Esophagus (tissue), 2 donors: Measurements from ENCODE around the gene ZNF28. TPM values are rescaled to one million over a fixed set of nuclear protein-coding genes. Genes with fewer than 3 reads are reported as not detected.
"Not testable (repeated sequence)": the region's sequence is repeated elsewhere in the genome, so short reads cannot be mapped to it uniquely, and the experiment has no call there.

Source experiments
- H3K27ac ChIP-seq, 2 donors: one replicate each; pipeline ENCODE4 v1.5.1; 2013; ENCODE audit warnings: low read depth in 2 of 2, mild to moderate bottlenecking in 2 of 2, inconsistent platforms in 1 of 2, low read length in 1 of 2, moderate library complexity in 1 of 2
- H3K27me3 ChIP-seq, 2 donors: one replicate each; pipeline ENCODE4 v1.6.1; 2013; ENCODE audit warnings: low read length in 2 of 2, control low read depth in 1 of 2, mild to moderate bottlenecking in 1 of 2; ENCODE audit not compliant: insufficient read depth in 2 of 2, control insufficient read depth in 1 of 2
- H3K36me3 ChIP-seq, 2 donors: one replicate each; pipeline ENCODE4 v1.6.1; 2013; ENCODE audit warnings: low read length in 1 of 2; ENCODE audit not compliant: control insufficient read depth in 2 of 2, insufficient read depth in 2 of 2
- H3K4me1 ChIP-seq, 2 donors: one replicate each; pipeline ENCODE4 v1.6.1; 2013; ENCODE audit warnings: low read length in 1 of 2; ENCODE audit not compliant: control insufficient read depth in 2 of 2, insufficient read depth in 2 of 2
- H3K4me3 ChIP-seq, 2 donors: one replicate each; pipeline ENCODE4 v1.5.1; 2013; ENCODE audit warnings: low read length in 2 of 2, mild to moderate bottlenecking in 2 of 2, low read depth in 1 of 2, moderate library complexity in 1 of 2
- H3K9me3 ChIP-seq, 2 donors: one replicate each; pipeline ENCODE4 v1.6.1; 2013; ENCODE audit warnings: mild to moderate bottlenecking in 2 of 2, low read depth in 1 of 2, low read length in 1 of 2, moderate library complexity in 1 of 2; ENCODE audit not compliant: control insufficient read depth in 2 of 2, insufficient read depth in 1 of 2
- WGBS, 2 donors: extraction: QIAGEN DNeasy Blood & Tissue Kit; methylation state at CpG; one replicate each; pipeline ENCODE4 v1.1.7; 2013; 5-methylcytosine and 5-hydroxymethylcytosine counted together
- polyA plus RNA-seq, 2 donors: library from polyadenylated mRNA; stranded (reverse); fragments of 200-250 nt; gene quantifications; one replicate each; pipeline ENCODE4 v1.2.3, GENCODE V29; 2013
- donor health status: healthy with polysubstance abuse.
- donor health status: Bipolar disorder and iron deficiency.

The ZNF28 gene
- polyA plus RNA-seq, 2 donors: 2.3 to 2.6 TPM

DNA sequence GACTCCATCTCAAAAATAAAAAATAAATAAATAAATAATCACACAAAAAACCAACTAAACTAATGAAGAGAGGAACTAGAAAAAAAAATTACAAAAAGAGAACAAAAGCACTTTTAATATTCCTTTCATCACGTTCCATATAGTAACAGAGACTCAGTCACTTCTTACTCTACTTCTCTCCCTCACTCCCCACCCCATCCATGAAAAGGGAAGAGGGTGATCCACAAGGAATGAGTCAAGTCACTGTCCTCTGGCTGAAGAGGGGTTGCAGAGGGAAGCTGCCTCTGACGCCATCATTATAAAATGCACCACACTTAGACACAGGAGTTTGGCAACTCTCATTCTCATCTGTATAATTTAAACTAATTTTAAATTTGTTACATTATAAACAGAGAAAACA, 38.6 kb downstream of the ZNF28 start:
- not testable (repeated sequence) for H3K27ac ChIP-seq, H3K4me1 ChIP-seq, H3K4me3 ChIP-seq, H3K36me3 ChIP-seq, H3K27me3 ChIP-seq
- WGBS, 2 donors: 87 to 88% methylated on average over 2 of the region's 2 CpGs
- H3K9me3 ChIP-seq: peaks cover 0 to 12% of the 10 kb centered on the region in 2 donors

- no peak overlapping the region for H3K4me3 ChIP-seq
- H3K9me3 ChIP-seq: peaks cover 2 to 20% of the 10 kb centered on the region in 2 donors
- peaks cover 0 to 18% of the 10 kb centered on the region in 2 donors for H3K36me3 ChIP-seq
- no peak overlapping the region for H3K27ac ChIP-seq
- H3K27me3 ChIP-seq: no peaks in the 10 kb centered on the region
- no peaks in the 10 kb centered on the region for H3K4me1 ChIP-seq
- 60 to 80% methylated on average over 3 of the region's 3 CpGs for WGBS, 2 donors
Measured at GRCh38 chr19:52778811-52779210, 42.6 kb downstream of the ZNF28 start.

DNA sequence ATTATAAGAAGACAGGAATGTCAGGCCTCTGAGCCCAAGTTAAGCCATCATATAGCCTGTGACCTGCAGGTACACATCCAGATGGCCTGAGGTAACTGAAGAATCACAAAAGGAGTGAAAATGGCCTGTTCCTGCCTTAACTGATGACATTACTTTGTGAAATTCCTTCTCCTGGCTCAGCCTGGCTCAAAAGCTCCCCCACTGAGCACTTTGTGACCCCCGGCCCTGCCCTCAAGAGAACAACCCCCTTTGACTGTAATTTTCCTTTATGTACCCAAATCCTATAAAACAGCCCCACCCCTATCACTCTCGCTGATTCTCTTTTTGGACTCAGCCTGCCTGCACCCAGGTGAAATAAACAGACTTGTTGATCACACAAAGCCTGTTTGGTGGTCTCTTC, 65.0 kb downstream of the ZNF28 start:
- not testable (repeated sequence) for H3K27me3 ChIP-seq, H3K4me1 ChIP-seq, H3K4me3 ChIP-seq, H3K36me3 ChIP-seq, H3K27ac ChIP-seq, H3K9me3 ChIP-seq
- 75 to 76% methylated on average over 2 of the region's 2 CpGs for WGBS, 2 donors

GRCh38 chr19:52749780-52750179, 71.7 kb downstream of the ZNF28 start:
- Histone ChIP-seq H3K4me1 (no peaks in the 10 kb centered on the region), H3K27ac (no peak overlapping the region), H3K36me3 (no peaks in the 10 kb centered on the region), H3K9me3 (peaks cover 0 to under 1% of the 10 kb centered on the region in 2 donors), H3K4me3 (no peak overlapping the region), H3K27me3 (no peaks in the 10 kb centered on the region)
- WGBS, 2 donors: 49 to 53% methylated on average over 4 of the region's 4 CpGs

- no peak overlapping the region for H3K4me3 ChIP-seq
- H3K27ac ChIP-seq: no peak overlapping the region
- H3K36me3 ChIP-seq: no peaks in the 10 kb centered on the region
- peaks cover 0 to 3% of the 10 kb centered on the region in 2 donors for H3K9me3 ChIP-seq
- H3K27me3 ChIP-seq: no peaks in the 10 kb centered on the region
- 34 to 43% methylated on average over 8 of the region's 8 CpGs for WGBS, 2 donors
- H3K4me1 ChIP-seq: no peaks in the 10 kb centered on the region
Measured at GRCh38 chr19:52748336-52748950, 73.0 kb downstream of the ZNF28 start.

Other genes starting within 250 kb of the ZNF28 start
- 10 to 100 TPM; 17.5 to 59.7 TPM for gene ZNF83, start 183.3 kb downstream of the ZNF28 start, polyA plus RNA-seq
- gene ZNF611, start 86.6 kb downstream of the ZNF28 start, polyA plus RNA-seq: 1 to 10 TPM; 1.8 to 3.3 TPM
- 10 to 100 TPM in 1 of 2 donors, 1 to 10 TPM in 1; 8.2 to 15.6 TPM for gene ZNF600, start 34.8 kb downstream of the ZNF28 start, polyA plus RNA-seq
- 1 to 10 TPM; 4.5 to 5.2 TPM for gene ZNF468, start 36.0 kb upstream of the ZNF28 start, polyA plus RNA-seq
- 1 to 10 TPM; 1.6 to 2.5 TPM for gene ZNF320, start 76.0 kb upstream of the ZNF28 start, polyA plus RNA-seq
- gene ZNF888, start 101.8 kb upstream of the ZNF28 start, polyA plus RNA-seq: 1 to 10 TPM; 1.9 to 2.7 TPM
- 1 to 10 TPM; 2.0 to 2.1 TPM for gene ZNF816, start 141.2 kb upstream of the ZNF28 start, polyA plus RNA-seq
- gene ERVV-1, start 192.3 kb upstream of the ZNF28 start, polyA plus RNA-seq: not detected
- not detected for gene ERVV-2, start 223.1 kb upstream of the ZNF28 start, polyA plus RNA-seq